IPS-11a (cell line): ENCODE results near the gene FLAD1.
A peak's percentile ranks its signal among the peaks of the same experiment; 100 is the strongest.

Experiments used
- H3K4me3 ChIP-seq: one replicate; pipeline ENCODE4 v1.5.1; 2013; ENCODE audit warnings: low read depth, low read length, control low read depth

The FLAD1 gene

GRCh38 chr1:154982897-154983648 is at the start of gene FLAD1:
FLAD1 (plus strand) TSS chr1:154983344; CDS start chr1:154983695, 351 bp downstream.
- H3K4me3 ChIP-seq, result peak within 1 kb of the TSS; percentile 98

- H3K4me3 ChIP-seq, result no peak overlapping the region
Measured at GRCh38 chr1:154934358-154934948, 48.7 kb upstream of the FLAD1 start.

GRCh38 chr1:154935749-154936554 is 47.2 kb upstream of the FLAD1 start:
- H3K4me3 ChIP-seq, result peak overlapping the region; percentile 71

GRCh38 chr1:154936555-154937084 is 46.5 kb upstream of the FLAD1 start, which contains the start of gene PMVK:
PMVK (minus strand) TSS chr1:154936719; CDS start chr1:154936685, 34 bp downstream.
- peak within 1 kb of the TSS; percentile 71 for H3K4me3 ChIP-seq

- peak overlapping the region; percentile 71 for H3K4me3 ChIP-seq
Measured at GRCh38 chr1:154937085-154937987, 45.8 kb upstream of the FLAD1 start.

- no peak overlapping the region for H3K4me3 ChIP-seq
Measured at GRCh38 chr1:154937988-154938386, 45.2 kb upstream of the FLAD1 start.

- H3K4me3 ChIP-seq, result no peak overlapping the region
Measured at GRCh38 chr1:154938604-154939399, 44.3 kb upstream of the FLAD1 start.

GRCh38 chr1:154940213-154940560 is 43.0 kb upstream of the FLAD1 start:
- H3K4me3 ChIP-seq, result no peak overlapping the region

- no peak overlapping the region for H3K4me3 ChIP-seq
Measured at GRCh38 chr1:154940651-154941194, 42.4 kb upstream of the FLAD1 start.

GRCh38 chr1:154941333-154942013 is 41.7 kb upstream of the FLAD1 start:
- H3K4me3 ChIP-seq, result no peak overlapping the region

- no peak overlapping the region for H3K4me3 ChIP-seq
Measured at GRCh38 chr1:154943649-154944400, 39.3 kb upstream of the FLAD1 start.

- H3K4me3 ChIP-seq, result no peak overlapping the region
Measured at GRCh38 chr1:154944401-154945159, 38.6 kb upstream of the FLAD1 start.

- H3K4me3 ChIP-seq, result no peak overlapping the region
Measured at GRCh38 chr1:154945160-154945961, 37.8 kb upstream of the FLAD1 start.

- H3K4me3 ChIP-seq, result no peak overlapping the region
Measured at GRCh38 chr1:154945962-154946850, 36.9 kb upstream of the FLAD1 start.

- no peak overlapping the region for H3K4me3 ChIP-seq
Measured at GRCh38 chr1:154948079-154948478, 35.1 kb upstream of the FLAD1 start.
